Astrocyte of the cerebellum (primary cell): ENCODE measurements around the gene KCNK10.

ENCODE experiments used
- DNase-seq: peaks from one replicate; pipeline ENCODE4 v3.0.0-alpha.2; 2011; ENCODE audit warnings: low read depth
- H3K4me3 ChIP-seq: 2 replicates; pipeline ENCODE4 v1.5.1; 2011; ENCODE audit warnings: mild to moderate bottlenecking, low read depth, low read length, moderate library complexity
- CTCF ChIP-seq: IDR thresholded peaks from 2 replicates; pipeline ENCODE4 v1.5.1; 2012; ENCODE audit warnings: low read length, low read depth, moderate library complexity, mild to moderate bottlenecking; ENCODE audit errors: missing control alignments
- in situ Hi-C: cut with HindIII; loops from 2 replicates; pipeline ENCODE4 v1.10.0; 2017; ENCODE audit warnings: low sequenced_read_pairs

KCNK10 gene

DNA sequence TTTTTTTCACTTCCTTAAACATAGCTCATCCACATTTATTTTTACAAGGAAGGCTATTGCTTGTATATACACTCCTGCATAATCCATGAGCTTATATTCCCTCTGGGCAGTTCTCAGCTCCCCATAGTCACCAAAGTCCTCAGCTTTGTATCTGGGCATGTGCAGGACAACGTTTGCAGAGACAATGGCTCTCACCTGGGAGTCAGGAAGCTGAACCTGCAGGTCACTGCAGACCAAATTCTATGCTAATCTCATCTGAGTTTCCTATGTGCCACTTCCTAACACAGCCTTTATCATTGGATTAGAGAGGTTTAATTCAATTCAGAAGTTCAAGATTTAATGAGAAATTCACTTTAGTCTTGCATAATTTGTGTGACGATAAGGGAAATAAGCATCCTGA is 131.5 kb downstream of the KCNK10 start:
- in situ Hi-C loops, result no loop called here
- DNase-seq, result no peak
- H3K4me3 ChIP-seq, result no peak overlapping the region
- no peak for TF ChIP-seq CTCF

DNA sequence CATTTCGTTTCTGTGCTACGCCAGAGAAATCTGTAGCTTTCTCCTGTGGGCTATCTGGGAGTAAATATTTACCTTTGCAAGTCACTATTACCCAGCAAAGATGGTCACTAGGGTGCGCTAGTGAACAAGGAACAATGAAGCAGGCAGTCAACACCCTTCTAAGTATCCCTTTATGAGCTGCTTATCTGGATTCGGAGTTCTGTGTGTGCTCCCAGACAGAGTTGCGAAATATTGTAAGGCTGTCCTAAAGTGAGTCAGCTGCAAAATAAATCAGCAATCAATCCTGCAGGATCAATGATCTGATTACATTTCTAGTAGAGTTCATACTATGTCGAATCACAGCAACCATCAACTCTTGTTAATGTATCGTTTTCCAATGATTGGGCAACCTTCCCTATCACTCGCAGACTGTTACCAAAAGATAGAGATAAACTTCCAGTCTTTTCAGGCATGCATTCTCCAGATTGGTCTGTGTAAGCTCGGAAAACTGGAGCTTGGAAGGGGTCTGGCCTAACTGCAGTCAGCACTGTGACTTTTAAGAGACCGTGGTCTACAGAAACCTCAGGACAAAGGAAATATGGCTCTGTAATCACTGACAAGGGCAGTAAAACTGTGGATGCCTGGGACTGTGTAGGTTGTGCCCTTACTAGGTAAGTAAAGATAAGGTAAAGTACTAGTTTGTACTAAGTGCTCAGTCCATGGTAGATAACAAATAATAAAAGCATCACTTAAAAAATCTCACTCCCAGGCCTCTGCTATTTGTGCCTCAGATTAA is 133.5 kb downstream of the KCNK10 start:
- TF ChIP-seq CTCF, result peak; percentile 80
- H3K4me3 ChIP-seq, result no peak overlapping the region
- in situ Hi-C loops, result no loop called here
- DNase-seq, result peak; percentile 76

- TF ChIP-seq CTCF, result no peak
- in situ Hi-C loops, result no loop called here
- H3K4me3 ChIP-seq, result no peak overlapping the region
- no peak for DNase-seq
Observed at GRCh38 chr14:88188745-88189416, 134.2 kb downstream of the KCNK10 start.

- no peak for DNase-seq
- TF ChIP-seq CTCF, result no peak
Observed at GRCh38 chr14:88185843-88186242, 137.2 kb downstream of the KCNK10 start.

GRCh38 chr14:88184956-88185355 is 138.1 kb downstream of the KCNK10 start:
- DNase-seq, result no peak
- TF ChIP-seq CTCF, result no peak
- in situ Hi-C loops, result no loop called here
- no peak overlapping the region for H3K4me3 ChIP-seq

More at GRCh38 chr14:88185843-88186242, 137.2 kb downstream of the KCNK10 start:
- H3K4me3 ChIP-seq, result no peak overlapping the region
- in situ Hi-C loops, result no loop called here

DNA sequence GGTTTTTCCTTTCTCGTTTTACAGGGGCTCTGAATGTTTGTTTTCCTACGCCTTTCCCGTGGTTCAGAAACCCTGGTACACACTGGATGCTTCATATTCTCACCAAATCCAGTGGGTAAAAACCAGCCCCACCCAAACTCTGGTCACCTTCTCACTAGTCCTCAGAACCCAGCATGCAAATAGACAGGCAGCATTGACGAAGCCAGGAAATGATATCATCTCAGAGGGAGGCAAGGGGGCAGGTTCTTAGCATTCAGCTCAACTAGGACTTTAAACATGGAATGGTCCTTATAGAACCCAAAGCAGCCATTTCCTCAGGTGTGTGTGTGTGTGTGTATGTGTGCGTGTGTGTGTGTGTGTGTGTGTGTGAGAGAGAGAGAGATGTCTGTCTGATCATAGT is 142.0 kb downstream of the KCNK10 start:
- in situ Hi-C loops, result no loop called here
- no peak for DNase-seq
- TF ChIP-seq CTCF, result no peak
- H3K4me3 ChIP-seq, result no peak overlapping the region
